K562 (cell line): Measurements from ENCODE around the gene DHX32.

Experiments
- BHLHE40 ChIP-seq: IDR thresholded peaks from 2 replicates; pipeline ENCODE4 v1.6.1; 2011; ENCODE audit warnings: low read length, improper control_type of control experiment
- NR2C2 ChIP-seq, 2 experiments: fragments of 200-800 bp in 1 of 2; sonication (Bioruptor generic) in 1 of 2; sonication (generic) in 1 of 2; formaldehyde crosslinking in 1 of 2; IDR thresholded peaks; 2 replicates each; pipeline versions ENCODE4 v1.6.1 to v1.8.0; 2016 to 2022; ENCODE audit warnings: mild to moderate bottlenecking in 1 of 2, missing compliant biosample characterization in 1 of 2, missing genetic modification characterization in 1 of 2, missing genetic modification reagents in 1 of 2
- PTTG1 ChIP-seq: fragments of 450-650 bp; IDR thresholded peaks from 2 replicates; pipeline ENCODE4 v1.6.1; 2016; ENCODE audit warnings: low read depth, mild to moderate bottlenecking, missing genetic modification characterization, missing compliant biosample characterization
- SIX5 ChIP-seq, 2 experiments: IDR thresholded peaks; 2 replicates each; pipeline ENCODE4 v1.6.1; 2011; ENCODE audit warnings: low read length in 2 of 2, borderline replicate concordance in 1 of 2, low read depth in 1 of 2, mild to moderate bottlenecking in 1 of 2, moderate library complexity in 1 of 2; ENCODE audit not compliant: insufficient read depth in 1 of 2
- ZNF707 ChIP-seq: fragments of 250-450 bp; sonication (Bioruptor Pico); conservative IDR thresholded peaks from 2 replicates; pipeline ENCODE4 v1.8.0; 2022; ENCODE audit warnings: inconsistent platforms, mild to moderate bottlenecking, moderate library complexity
- TF ChIP-seq, protein P1 (sequence below): IDR thresholded peaks from 2 replicates; pipeline ENCODE4 v1.6.1; 2011; ENCODE audit not compliant: insufficient read length; ENCODE audit errors: extremely low read depth
- TF ChIP-seq, protein P2 (sequence below): IDR thresholded peaks from 2 replicates; pipeline ENCODE4 v1.6.1; 2014; ENCODE audit warnings: antibody characterized with exemption
- TF ChIP-seq, protein P3 (sequence below), 3 experiments: IDR thresholded peaks in 2 of 3; conservative IDR thresholded peaks in 1 of 3; 2 replicates each; pipeline ENCODE4 v1.5.1; 2011 to 2012; ENCODE audit warnings: low read length in 3 of 3, mild to moderate bottlenecking in 3 of 3, control low read depth in 2 of 3, improper control_type of control experiment in 1 of 3, inconsistent platforms in 1 of 3, low read depth in 1 of 3, mixed read lengths in 1 of 3, moderate library complexity in 1 of 3; ENCODE audit not compliant: insufficient read depth in 2 of 3

DNA sequence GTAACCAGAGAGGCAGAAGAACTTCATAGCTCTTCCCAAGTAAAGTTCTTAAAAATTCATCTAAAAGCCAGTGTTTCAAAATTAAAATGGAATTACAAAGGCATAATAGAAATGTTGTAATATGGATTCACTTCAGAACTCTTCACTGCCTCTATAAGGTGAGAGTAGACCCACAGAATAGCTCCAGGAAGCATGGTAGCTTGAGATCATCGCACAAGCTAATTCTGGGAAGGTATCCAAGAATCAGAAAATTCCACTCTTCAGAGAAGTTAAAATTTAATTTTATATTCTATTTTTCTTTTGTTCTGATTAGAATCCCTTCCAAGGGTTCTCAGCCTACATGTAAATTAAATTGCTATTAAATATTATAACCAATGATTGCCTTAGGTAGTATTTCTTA is 1.5 kb upstream of the DHX32 start:
- TF ChIP-seq NR2C2 (CRISPR knock-in tag; IDR thresholded peaks at IDR 0.05) (no peak), NR2C2 (tag; IDR thresholded peaks at IDR 0.05) (no peak), PTTG1 (tag) (no peak), BHLHE40 (no peak), ZNF707 (CRISPR knock-in tag) (no peak), SIX5 (IDR thresholded peaks at IDR 0.05; ENCODE audit: borderline replicate concordance in 1 of 2, insufficient read depth in 1 of 2, low read depth in 1 of 2, low read length in 2 of 2) (no peak)
- TF ChIP-seq, protein P1, sequence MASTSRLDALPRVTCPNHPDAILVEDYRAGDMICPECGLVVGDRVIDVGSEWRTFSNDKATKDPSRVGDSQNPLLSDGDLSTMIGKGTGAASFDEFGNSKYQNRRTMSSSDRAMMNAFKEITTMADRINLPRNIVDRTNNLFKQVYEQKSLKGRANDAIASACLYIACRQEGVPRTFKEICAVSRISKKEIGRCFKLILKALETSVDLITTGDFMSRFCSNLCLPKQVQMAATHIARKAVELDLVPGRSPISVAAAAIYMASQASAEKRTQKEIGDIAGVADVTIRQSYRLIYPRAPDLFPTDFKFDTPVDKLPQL, result no peak
- TF ChIP-seq, protein P2, sequence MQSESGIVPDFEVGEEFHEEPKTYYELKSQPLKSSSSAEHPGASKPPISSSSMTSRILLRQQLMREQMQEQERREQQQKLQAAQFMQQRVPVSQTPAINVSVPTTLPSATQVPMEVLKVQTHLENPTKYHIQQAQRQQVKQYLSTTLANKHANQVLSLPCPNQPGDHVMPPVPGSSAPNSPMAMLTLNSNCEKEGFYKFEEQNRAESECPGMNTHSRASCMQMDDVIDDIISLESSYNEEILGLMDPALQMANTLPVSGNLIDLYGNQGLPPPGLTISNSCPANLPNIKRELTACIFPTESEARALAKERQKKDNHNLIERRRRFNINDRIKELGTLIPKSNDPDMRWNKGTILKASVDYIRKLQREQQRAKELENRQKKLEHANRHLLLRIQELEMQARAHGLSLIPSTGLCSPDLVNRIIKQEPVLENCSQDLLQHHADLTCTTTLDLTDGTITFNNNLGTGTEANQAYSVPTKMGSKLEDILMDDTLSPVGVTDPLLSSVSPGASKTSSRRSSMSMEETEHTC, result no peak
- TF ChIP-seq, protein P3, sequence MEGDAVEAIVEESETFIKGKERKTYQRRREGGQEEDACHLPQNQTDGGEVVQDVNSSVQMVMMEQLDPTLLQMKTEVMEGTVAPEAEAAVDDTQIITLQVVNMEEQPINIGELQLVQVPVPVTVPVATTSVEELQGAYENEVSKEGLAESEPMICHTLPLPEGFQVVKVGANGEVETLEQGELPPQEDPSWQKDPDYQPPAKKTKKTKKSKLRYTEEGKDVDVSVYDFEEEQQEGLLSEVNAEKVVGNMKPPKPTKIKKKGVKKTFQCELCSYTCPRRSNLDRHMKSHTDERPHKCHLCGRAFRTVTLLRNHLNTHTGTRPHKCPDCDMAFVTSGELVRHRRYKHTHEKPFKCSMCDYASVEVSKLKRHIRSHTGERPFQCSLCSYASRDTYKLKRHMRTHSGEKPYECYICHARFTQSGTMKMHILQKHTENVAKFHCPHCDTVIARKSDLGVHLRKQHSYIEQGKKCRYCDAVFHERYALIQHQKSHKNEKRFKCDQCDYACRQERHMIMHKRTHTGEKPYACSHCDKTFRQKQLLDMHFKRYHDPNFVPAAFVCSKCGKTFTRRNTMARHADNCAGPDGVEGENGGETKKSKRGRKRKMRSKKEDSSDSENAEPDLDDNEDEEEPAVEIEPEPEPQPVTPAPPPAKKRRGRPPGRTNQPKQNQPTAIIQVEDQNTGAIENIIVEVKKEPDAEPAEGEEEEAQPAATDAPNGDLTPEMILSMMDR (IDR thresholded peaks at IDR 0.05 in 2 of 3, conservative IDR thresholded peaks at IDR 0.05 in 1 of 3; ENCODE audit: insufficient read depth in 2 of 3, low read depth in 1 of 3, low read length in 3 of 3), result no peak
